Measurements from ENCODE around the gene SENP2.

SENP2 gene

GRCh38 chr3:185613016-185613415 lies 26.9 kb downstream of the SENP2 start:
- no peak overlapping the region for H3K4me3 ChIP-seq
- no peak for DNase-seq (ENCODE audit: low spot score)

GRCh38 chr3:185623939-185624665 lies 38.0 kb downstream of the SENP2 start:
- Histone ChIP-seq H3K4me3 (no peak overlapping the region), H3K27ac (no peak overlapping the region)
- no peak for DNase-seq (ENCODE audit: low spot score)
- TF ChIP-seq, protein P1, sequence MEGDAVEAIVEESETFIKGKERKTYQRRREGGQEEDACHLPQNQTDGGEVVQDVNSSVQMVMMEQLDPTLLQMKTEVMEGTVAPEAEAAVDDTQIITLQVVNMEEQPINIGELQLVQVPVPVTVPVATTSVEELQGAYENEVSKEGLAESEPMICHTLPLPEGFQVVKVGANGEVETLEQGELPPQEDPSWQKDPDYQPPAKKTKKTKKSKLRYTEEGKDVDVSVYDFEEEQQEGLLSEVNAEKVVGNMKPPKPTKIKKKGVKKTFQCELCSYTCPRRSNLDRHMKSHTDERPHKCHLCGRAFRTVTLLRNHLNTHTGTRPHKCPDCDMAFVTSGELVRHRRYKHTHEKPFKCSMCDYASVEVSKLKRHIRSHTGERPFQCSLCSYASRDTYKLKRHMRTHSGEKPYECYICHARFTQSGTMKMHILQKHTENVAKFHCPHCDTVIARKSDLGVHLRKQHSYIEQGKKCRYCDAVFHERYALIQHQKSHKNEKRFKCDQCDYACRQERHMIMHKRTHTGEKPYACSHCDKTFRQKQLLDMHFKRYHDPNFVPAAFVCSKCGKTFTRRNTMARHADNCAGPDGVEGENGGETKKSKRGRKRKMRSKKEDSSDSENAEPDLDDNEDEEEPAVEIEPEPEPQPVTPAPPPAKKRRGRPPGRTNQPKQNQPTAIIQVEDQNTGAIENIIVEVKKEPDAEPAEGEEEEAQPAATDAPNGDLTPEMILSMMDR (IDR thresholded peaks at IDR 0.05): no peak

More at GRCh38 chr3:185613016-185613415, 26.9 kb downstream of the SENP2 start:
- TF ChIP-seq, protein P1 (IDR thresholded peaks at IDR 0.05): no peak
- H3K27ac ChIP-seq: no peak overlapping the region

DNA sequence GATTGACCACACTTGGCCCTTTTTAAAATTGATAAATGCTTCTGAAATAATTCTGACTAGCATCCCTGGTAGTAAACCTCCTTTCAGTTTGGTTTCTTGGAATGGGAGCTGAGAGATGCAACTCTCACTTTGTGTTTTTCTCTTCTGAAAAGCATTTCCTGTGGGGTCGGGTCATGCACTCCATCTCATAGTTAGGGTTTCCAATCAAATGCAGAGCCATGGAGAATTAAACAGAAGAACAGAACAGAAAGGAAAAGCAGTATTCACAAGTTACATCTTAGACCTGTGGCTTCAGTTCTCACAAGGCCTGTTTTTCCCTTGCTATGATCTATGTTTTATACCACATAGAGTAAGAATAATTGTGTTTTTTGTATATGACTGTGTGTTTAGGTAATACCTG lies 39.7 kb downstream of the SENP2 start:
- no peak overlapping the region for H3K4me3 ChIP-seq
- no peak overlapping the region for H3K27ac ChIP-seq
- TF ChIP-seq, protein P1 (IDR thresholded peaks at IDR 0.05): no peak
- no peak for DNase-seq (ENCODE audit: low spot score)

GRCh38 chr3:185629554-185630181 lies 43.6 kb downstream of the SENP2 start:
- Histone ChIP-seq H3K27ac (peak overlapping the region in 1 of 2 donors; percentile 57), H3K4me3 (no peak overlapping the region)
- TF ChIP-seq, protein P1 (IDR thresholded peaks at IDR 0.05): no peak
- no peak for DNase-seq (ENCODE audit: low spot score)

DNA sequence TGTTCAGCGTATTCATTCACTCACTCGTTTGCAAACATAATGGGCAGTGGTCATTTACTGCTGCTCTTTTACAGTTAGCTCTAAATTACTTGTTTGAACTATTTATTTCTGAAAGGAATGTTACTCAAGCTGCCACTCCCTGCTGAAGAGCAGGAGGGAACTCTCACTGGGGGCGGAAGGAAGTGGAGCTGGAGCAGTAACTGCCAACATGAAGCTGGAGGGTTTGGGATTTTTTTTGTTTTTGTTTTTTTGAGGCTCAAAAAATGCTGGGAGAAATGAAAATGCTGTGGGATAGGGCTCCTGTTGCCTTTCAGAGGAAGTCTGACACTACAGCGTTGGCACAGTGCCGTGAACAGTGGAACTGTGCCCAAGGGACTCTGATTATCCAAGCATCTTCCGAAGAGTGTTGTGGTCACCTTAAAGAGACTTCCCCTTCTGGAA lies 44.1 kb downstream of the SENP2 start:
- H3K4me3 ChIP-seq: no peak overlapping the region
- TF ChIP-seq, protein P1 (IDR thresholded peaks at IDR 0.05): no peak
- no peak for DNase-seq (ENCODE audit: low spot score)
- H3K27ac ChIP-seq: peak overlapping the region in 1 of 2 donors; percentile 57

- Histone ChIP-seq H3K4me3 (no peak overlapping the region), H3K27ac (peak overlapping the region in 1 of 2 donors; percentile 57)
- DNase-seq (ENCODE audit: low spot score): no peak
- TF ChIP-seq, protein P1 (IDR thresholded peaks at IDR 0.05): no peak
These were observed 45.0 kb downstream of the SENP2 start for GRCh38 chr3:185631108-185631507.

Measured in coronary artery (tissue), 2 donors.